KMS-11 (cell line): ENCODE results near the gene USF1.

Source experiments
- H2AFZ ChIP-seq: fragments of 200-600 bp; sonication (generic); 2 replicates; pipeline ENCODE4 v1.6.1; 2016; ENCODE audit warnings: antibody characterized with exemption, mixed run types, low read depth
- H3K27ac ChIP-seq: fragments of 200-600 bp; sonication (generic); 2 replicates; pipeline ENCODE4 v1.6.1; 2016; ENCODE audit warnings: mild to moderate bottlenecking, mixed run types
- H3K27me3 ChIP-seq: fragments of 200-600 bp; sonication (generic); 2 replicates; pipeline ENCODE4 v1.6.1; 2017; ENCODE audit warnings: mild to moderate bottlenecking, low read depth, mixed run types, moderate library complexity; ENCODE audit not compliant: insufficient read depth
- H3K36me3 ChIP-seq: fragments of 200-600 bp; sonication (generic); 2 replicates; pipeline ENCODE4 v1.6.1; 2017; ENCODE audit warnings: mild to moderate bottlenecking, mixed run types; ENCODE audit not compliant: insufficient read depth
- H3K4me1 ChIP-seq: fragments of 200-600 bp; sonication (generic); 2 replicates; pipeline ENCODE4 v1.6.1; 2016; ENCODE audit warnings: mild to moderate bottlenecking, low read depth, mixed run types; ENCODE audit not compliant: poor library complexity, severe bottlenecking
- H3K4me2 ChIP-seq: fragments of 200-600 bp; sonication (generic); 2 replicates; pipeline ENCODE4 v1.7.0; 2016; ENCODE audit warnings: mild to moderate bottlenecking, mixed run types
- H3K4me3 ChIP-seq: fragments of 200-600 bp; sonication (generic); IDR thresholded peaks from 2 replicates; pipeline ENCODE4 v1.6.1; 2017; ENCODE audit warnings: low read depth, low read length, mixed read lengths; ENCODE audit not compliant: insufficient read depth
- H3K79me2 ChIP-seq: fragments of 200-600 bp; sonication (generic); 2 replicates; pipeline ENCODE4 v1.6.1; 2016; ENCODE audit warnings: low read depth, mixed run types; ENCODE audit not compliant: insufficient read depth
- H3K9ac ChIP-seq: fragments of 200-600 bp; sonication (generic); 2 replicates; pipeline ENCODE4 v1.6.1; 2016; ENCODE audit warnings: mild to moderate bottlenecking, mixed run types
- H4K20me1 ChIP-seq: fragments of 200-600 bp; sonication (generic); 2 replicates; pipeline ENCODE4 v1.6.1; 2016; ENCODE audit warnings: mild to moderate bottlenecking, mixed run types; ENCODE audit not compliant: insufficient read depth
- CTCF ChIP-seq: fragments of 200-600 bp; sonication (generic); conservative IDR thresholded peaks from 2 replicates; pipeline ENCODE4 v1.6.1; 2017; ENCODE audit warnings: low read depth, mild to moderate bottlenecking, antibody characterized with exemption, low read length, moderate library complexity, mixed read lengths

Gene USF1

GRCh38 chr1:161006563-161006962, 39.2 kb downstream of the USF1 start:
- no peaks in the 10 kb centered on the region for H3K79me2 ChIP-seq
- H3K9ac ChIP-seq = no peak overlapping the region
- H3K4me2 ChIP-seq = no peak overlapping the region
- H3K27me3 ChIP-seq = no peaks in the 10 kb centered on the region
- TF ChIP-seq CTCF = no peak
- no peak overlapping the region for H2AFZ ChIP-seq
- no peak overlapping the region for H3K27ac ChIP-seq
- no peak overlapping the region for H3K4me3 ChIP-seq
- H3K4me1 ChIP-seq = no peaks in the 10 kb centered on the region
- no peaks in the 10 kb centered on the region for H3K36me3 ChIP-seq
- H4K20me1 ChIP-seq = no peaks in the 10 kb centered on the region

GRCh38 chr1:161001525-161001924, 44.3 kb downstream of the USF1 start:
- H4K20me1 ChIP-seq = no peaks in the 10 kb centered on the region
- no peak overlapping the region for H3K4me2 ChIP-seq
- no peak overlapping the region for H3K4me3 ChIP-seq
- H2AFZ ChIP-seq = no peak overlapping the region
- H3K4me1 ChIP-seq = peaks cover 6% of the 10 kb centered on the region
- no peak for TF ChIP-seq CTCF
- H3K36me3 ChIP-seq = no peaks in the 10 kb centered on the region
- H3K79me2 ChIP-seq = no peaks in the 10 kb centered on the region
- no peak overlapping the region for H3K9ac ChIP-seq
- no peaks in the 10 kb centered on the region for H3K27me3 ChIP-seq
- no peak overlapping the region for H3K27ac ChIP-seq

GRCh38 chr1:161000736-161001480, 44.9 kb downstream of the USF1 start:
- Histone ChIP-seq H2AFZ (no peak overlapping the region), H4K20me1 (no peaks in the 10 kb centered on the region), H3K36me3 (no peaks in the 10 kb centered on the region), H3K79me2 (no peaks in the 10 kb centered on the region), H3K4me2 (no peak overlapping the region), H3K4me3 (no peak overlapping the region), H3K4me1 (peaks cover 6% of the 10 kb centered on the region), H3K27me3 (no peaks in the 10 kb centered on the region), H3K9ac (no peak overlapping the region), H3K27ac (no peak overlapping the region)
- TF ChIP-seq CTCF = no peak

GRCh38 chr1:160999376-160999775, 46.4 kb downstream of the USF1 start:
- Histone ChIP-seq H4K20me1 (no peaks in the 10 kb centered on the region), H3K27me3 (no peaks in the 10 kb centered on the region), H3K4me3 (no peak overlapping the region), H3K79me2 (no peaks in the 10 kb centered on the region), H2AFZ (no peak overlapping the region), H3K4me1 (peaks cover 6% of the 10 kb centered on the region), H3K4me2 (no peak overlapping the region), H3K27ac (no peak overlapping the region), H3K36me3 (no peaks in the 10 kb centered on the region), H3K9ac (no peak overlapping the region)
- TF ChIP-seq CTCF = no peak
